ENCODE data around the gene INO80B. TPM values are rescaled to one million over a fixed set of nuclear protein-coding genes. Genes with fewer than 3 reads are reported as not detected.

Gene INO80B
- total and polyA plus RNA-seq, 9 of the 15 experiments (the other 6 are each of a cell fraction or from before 2014, with no cell fraction given), result 0.41 to 22.6 (median 9.0) TPM

DNA sequence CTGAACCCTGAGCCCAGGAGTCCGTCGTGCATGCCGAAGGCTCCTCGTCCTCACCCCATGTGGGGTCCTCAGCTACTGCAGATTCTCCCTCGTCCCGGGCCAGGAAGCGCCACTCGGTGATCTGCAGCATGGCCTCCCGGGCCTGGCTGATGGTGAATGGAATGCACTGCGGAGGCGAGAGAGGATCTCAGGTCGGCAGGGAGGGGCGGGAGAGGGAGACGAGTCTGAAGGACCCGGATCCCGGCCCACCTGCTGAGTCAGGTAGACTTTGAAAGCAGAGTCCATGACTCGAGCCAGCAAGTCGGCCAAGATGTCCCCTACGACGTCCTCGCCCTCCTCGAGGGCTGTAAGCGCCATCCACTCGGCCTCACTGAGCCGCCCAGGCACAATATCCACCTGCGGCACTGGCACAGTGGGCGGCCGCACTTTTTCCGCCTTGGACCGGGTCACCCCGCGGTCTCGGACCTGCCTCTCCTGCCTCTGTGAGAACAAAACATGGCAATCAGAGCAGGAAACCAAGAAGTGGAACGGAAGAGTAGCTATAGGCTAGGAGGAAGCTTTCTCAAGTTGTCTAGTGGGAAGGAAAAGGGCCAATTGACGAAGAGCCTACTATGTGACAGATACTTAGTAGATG lies 39.0 kb upstream of the INO80B start:
- Histone ChIP-seq H3K27ac (ENCODE audit: extremely low read depth, low read depth, low read length) (no peak overlapping the region), H3K9me3 (replicated peaks; ENCODE audit: control insufficient read depth, insufficient read depth, low read depth, low read length) (no peaks in the 10 kb centered on the region), H3K4me2 (ENCODE audit: insufficient read depth, low read length) (no peak overlapping the region), H3K36me3 (ENCODE audit: control insufficient read depth, insufficient read depth, low read length) (no peaks in the 10 kb centered on the region), H3K4me3 (no peak overlapping the region), H3K4me1 (replicated peaks in 1 of 2; ENCODE audit: control insufficient read depth in 2 of 2, insufficient read depth in 2 of 2, low read length in 2 of 2) (peaks cover 3 to 30% of the 10 kb centered on the region in 2 experiments; a peak in 3 of 5 replicates), H4K20me1 (replicated peaks; ENCODE audit: control insufficient read depth, insufficient read depth, low read length) (no peaks in the 10 kb centered on the region), H3K9ac (ENCODE audit: insufficient read depth in 1 of 2, low read depth in 2 of 2, low read length in 2 of 2) (peak overlapping the region in 1 of 2 experiments; percentile 67; a peak in 1 of 4 replicates), H3K79me2 (ENCODE audit: control insufficient read depth, insufficient read depth, low read length) (no peaks in the 10 kb centered on the region), H3K27me3 (ENCODE audit: control insufficient read depth in 2 of 2, insufficient read depth in 2 of 2, low read length in 2 of 2) (peaks cover 4 to 22% of the 10 kb centered on the region in 2 experiments; a peak in 4 of 5 replicates), H2AFZ (ENCODE audit: low read depth, low read length) (peak overlapping the region; percentile 28; the same call in 1 of the 2 replicates), H3K9me1 (ENCODE audit: control insufficient read depth, insufficient read depth, low read length) (no peaks in the 10 kb centered on the region)
- ChIA-PET POLR2A (no interaction called here), CTCF (ENCODE audit: low intra/inter-chr PET ratio) (interaction anchor here (0.6 kb wide), 1 partner anchor 59 kb away, joined by 3 read pairs; no protein-coding TSS in a partner anchor)
- 29% methylated on average over 29 of the region's 35 CpGs for WGBS (ENCODE audit: insufficient coverage, low coverage, missing lambda C conversion rate)
- BruUV-seq (replicated peaks), result no TSS peak
- intact Hi-C loops (cut with micrococcal nuclease) (loop anchor here (1.0 kb wide), 1 partner anchor 116 kb away; no protein-coding TSS in a partner anchor), in situ Hi-C loops (cut with MboI) (no loop called here)
- TF ChIP-seq, protein P1, sequence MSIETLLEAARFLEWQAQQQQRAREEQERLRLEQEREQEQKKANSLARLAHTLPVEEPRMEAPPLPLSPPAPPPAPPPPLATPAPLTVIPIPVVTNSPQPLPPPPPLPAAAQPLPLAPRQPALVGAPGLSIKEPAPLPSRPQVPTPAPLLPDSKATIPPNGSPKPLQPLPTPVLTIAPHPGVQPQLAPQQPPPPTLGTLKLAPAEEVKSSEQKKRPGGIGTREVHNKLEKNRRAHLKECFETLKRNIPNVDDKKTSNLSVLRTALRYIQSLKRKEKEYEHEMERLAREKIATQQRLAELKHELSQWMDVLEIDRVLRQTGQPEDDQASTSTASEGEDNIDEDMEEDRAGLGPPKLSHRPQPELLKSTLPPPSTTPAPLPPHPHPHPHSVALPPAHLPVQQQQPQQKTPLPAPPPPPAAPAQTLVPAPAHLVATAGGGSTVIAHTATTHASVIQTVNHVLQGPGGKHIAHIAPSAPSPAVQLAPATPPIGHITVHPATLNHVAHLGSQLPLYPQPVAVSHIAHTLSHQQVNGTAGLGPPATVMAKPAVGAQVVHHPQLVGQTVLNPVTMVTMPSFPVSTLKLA (conservative IDR thresholded peaks at IDR 0.05), result no peak
- 0 out of 2 replicates have a peak, but pooled peaks have one; percentile 28 for TF ChIP-seq ZKSCAN1 (IDR thresholded peaks at IDR 0.05; ENCODE audit: low read depth, low read length)
- no peak for DNase-seq (ENCODE audit: extremely low read depth in 1 of 4, low spot score in 3 of 4)
- no peak for ATAC-seq
- no peak for FAIRE-seq

All from K562 (cell line).